ENCODE measurements around the gene USHBP1.

Gene USHBP1

GRCh38 chr19:17206736-17207581, 57.6 kb downstream of the USHBP1 start:
- no peak for DNase-seq

- DNase-seq: peak in 1 of 2 experiments; percentile 16
These were observed 59.1 kb downstream of the USHBP1 start for GRCh38 chr19:17205237-17206140.

DNA sequence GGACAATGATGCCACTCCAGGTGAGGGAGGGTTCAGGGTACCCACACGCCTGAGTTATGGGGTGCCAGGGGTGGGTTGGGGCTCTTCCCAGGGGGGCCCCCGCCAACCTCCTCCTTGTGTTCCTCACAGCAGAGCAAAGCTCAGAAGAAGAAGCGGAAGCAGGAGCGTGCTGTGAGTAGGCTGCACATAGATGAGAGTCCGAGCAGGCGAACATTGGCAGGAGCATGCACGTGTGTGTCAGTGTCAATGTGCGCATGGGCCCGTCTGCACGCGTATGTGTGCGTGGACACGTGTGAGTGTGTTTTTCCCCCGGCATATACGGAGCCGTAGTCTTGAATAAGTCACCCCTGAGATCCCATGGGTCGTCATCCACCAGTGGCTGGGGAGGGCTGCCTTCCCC, 61.8 kb downstream of the USHBP1 start:
- DNase-seq: no peak

- no peak for DNase-seq
These were observed 62.3 kb downstream of the USHBP1 start for GRCh38 chr19:17202249-17202648.

DNA sequence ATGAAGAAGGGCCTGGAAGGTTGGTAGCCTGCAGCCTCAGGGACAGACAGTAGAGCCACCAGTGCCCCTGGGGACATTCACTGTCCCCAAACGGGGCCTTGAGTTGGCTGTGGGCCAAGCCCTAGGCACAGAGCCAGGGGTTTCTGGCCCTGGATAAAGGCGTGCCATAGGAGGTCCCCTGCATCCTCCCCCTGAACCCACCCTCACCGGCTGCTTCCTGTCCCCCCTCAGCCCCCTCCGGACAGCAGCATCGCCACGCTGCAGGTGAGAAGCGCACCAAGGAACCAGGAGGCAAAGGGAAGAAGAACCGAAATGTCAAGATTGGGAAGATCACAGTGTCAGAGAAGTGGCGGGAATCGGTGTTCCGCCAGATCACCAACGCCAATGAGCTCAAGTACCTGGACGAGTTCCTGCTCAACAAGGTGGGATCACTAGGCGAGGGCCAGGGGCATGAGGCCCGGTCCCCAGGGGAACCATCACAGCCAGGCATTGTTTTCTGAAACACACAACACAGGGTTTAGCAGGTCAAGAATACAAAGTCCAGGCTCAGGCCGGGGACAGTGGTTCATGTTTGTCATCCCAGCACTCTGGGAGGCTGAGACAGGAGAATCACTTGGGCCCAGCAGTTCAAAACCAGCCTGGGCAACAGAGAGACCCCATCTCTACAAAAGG, 64.0 kb downstream of the USHBP1 start:
- DNase-seq: no peak

All from NCI-H187 (cell line).